ENCODE results near the gene GPR15.

Gene GPR15

DNA sequence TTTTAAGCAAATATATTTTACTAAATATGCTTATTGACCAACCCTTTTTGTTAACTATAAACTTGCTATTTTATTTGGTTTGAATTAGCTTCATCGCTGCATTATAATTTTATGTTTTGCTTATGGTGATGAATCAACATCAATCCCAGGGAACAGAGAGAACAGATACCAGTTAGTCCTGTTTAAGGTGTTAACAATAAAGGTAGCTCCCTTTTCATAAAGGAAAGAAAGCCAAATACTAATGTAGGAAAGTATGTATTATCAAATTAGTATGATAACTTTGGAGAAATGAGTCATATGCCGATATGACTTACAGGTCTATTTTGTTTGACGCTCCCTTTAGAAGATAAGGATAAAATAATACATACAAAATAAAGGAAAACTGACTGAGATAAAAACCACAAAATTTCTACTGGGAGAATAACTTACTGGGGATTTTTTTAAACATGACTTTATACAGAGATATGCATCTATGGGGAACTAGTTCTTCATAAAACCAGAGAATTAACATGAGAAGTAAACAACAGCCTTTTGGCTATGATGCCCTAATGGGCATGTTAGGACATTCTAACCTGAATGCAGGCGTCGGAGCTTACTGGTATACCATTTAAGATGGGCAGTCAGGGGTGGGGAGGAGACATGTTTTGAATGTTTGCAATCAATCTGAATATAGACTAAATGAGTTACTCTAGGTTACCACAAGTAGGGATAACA is 29.8 kb upstream of the GPR15 start:
- no peak overlapping the region for H3K4me3 ChIP-seq (ENCODE audit: low read length)
- no peaks in the 10 kb centered on the region for H3K36me3 ChIP-seq (replicated peaks; ENCODE audit: insufficient read depth, low read length)
- H4K20me1 ChIP-seq (ENCODE audit: insufficient read depth, low read length): no peaks in the 10 kb centered on the region
- no peak overlapping the region for H3K27ac ChIP-seq (ENCODE audit: low read length)
- no peak overlapping the region for H3K9ac ChIP-seq (ENCODE audit: low read length)
- no peaks in the 10 kb centered on the region for H3K9me2 ChIP-seq (replicated peaks; ENCODE audit: insufficient read depth, low read length)
- no peaks in the 10 kb centered on the region for H3K79me2 ChIP-seq (ENCODE audit: low read length)
- TF ChIP-seq EZH2phosphoT487 (IDR thresholded peaks at IDR 0.05; ENCODE audit: low read length): no peak
- no peak for TF ChIP-seq EZH2 (optimal IDR thresholded peaks at IDR 0.05; ENCODE audit: low read depth, low read length)
- TF ChIP-seq, protein P1, sequence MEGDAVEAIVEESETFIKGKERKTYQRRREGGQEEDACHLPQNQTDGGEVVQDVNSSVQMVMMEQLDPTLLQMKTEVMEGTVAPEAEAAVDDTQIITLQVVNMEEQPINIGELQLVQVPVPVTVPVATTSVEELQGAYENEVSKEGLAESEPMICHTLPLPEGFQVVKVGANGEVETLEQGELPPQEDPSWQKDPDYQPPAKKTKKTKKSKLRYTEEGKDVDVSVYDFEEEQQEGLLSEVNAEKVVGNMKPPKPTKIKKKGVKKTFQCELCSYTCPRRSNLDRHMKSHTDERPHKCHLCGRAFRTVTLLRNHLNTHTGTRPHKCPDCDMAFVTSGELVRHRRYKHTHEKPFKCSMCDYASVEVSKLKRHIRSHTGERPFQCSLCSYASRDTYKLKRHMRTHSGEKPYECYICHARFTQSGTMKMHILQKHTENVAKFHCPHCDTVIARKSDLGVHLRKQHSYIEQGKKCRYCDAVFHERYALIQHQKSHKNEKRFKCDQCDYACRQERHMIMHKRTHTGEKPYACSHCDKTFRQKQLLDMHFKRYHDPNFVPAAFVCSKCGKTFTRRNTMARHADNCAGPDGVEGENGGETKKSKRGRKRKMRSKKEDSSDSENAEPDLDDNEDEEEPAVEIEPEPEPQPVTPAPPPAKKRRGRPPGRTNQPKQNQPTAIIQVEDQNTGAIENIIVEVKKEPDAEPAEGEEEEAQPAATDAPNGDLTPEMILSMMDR (IDR thresholded peaks at IDR 0.05; ENCODE audit: low read length): no peak
- H3K27me3 ChIP-seq (replicated peaks; ENCODE audit: insufficient read depth, low read length): no peaks in the 10 kb centered on the region
- no peaks in the 10 kb centered on the region for H3K9me3 ChIP-seq (replicated peaks; ENCODE audit: insufficient read depth, low read length)
- no peaks in the 10 kb centered on the region for H3F3A ChIP-seq (ENCODE audit: insufficient read depth, low read length)
- no peaks in the 10 kb centered on the region for H3K4me1 ChIP-seq (ENCODE audit: low read length)
- no peak overlapping the region for H3K4me2 ChIP-seq (ENCODE audit: low read depth, low read length)
- H2AFZ ChIP-seq (ENCODE audit: low read length): no peak overlapping the region
- DNase-seq: no peak

DNA sequence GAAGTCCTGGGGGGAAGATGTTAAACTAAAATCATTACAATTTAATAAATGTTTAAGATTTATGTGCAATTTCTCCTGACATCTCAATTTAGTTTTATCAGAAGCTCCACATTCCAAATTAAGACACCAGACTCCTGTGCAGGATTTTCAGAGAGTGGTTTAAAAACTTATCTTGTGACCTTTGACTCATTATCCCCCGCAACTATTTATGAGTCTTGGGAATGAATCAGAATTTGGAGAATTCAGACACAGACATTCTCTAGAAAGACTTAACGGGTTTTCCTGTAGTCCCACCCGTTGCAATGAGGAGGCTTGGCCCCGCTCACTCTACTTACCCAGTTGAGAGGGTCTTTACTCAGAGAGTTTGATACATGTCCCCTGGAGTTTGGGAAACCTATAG is 27.2 kb upstream of the GPR15 start:
- H3K4me1 ChIP-seq (ENCODE audit: low read length): peaks cover 12% of the 10 kb centered on the region; the same call in 1 of the 2 replicates

DNA sequence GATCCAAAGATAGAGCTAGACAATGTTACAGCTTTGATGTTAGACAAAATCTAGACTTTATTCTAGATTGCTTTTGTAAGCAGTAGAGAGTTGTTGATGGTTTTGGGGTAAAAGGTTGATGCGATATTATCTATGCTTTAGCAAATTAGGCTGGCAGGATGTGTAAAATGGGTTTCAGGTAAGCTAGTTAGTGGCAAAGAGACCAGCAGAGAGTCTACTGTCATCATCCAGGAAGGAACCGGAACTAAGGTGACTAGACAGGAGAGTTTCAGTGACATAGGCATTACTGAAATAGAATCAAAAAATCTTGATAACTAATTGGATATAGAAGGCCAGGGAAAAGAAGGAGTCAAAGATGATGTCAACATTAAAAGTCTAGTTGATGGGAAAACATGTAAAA is 23.2 kb upstream of the GPR15 start:
- Histone ChIP-seq H2AFZ (ENCODE audit: low read length) (no peak overlapping the region), H3K4me3 (ENCODE audit: low read length) (no peak overlapping the region), H3K27ac (ENCODE audit: low read length) (no peak overlapping the region), H3K9me3 (replicated peaks; ENCODE audit: insufficient read depth, low read length) (no peaks in the 10 kb centered on the region), H3K36me3 (replicated peaks; ENCODE audit: insufficient read depth, low read length) (no peaks in the 10 kb centered on the region), H3F3A (ENCODE audit: insufficient read depth, low read length) (no peaks in the 10 kb centered on the region), H3K4me1 (ENCODE audit: low read length) (peaks cover 12% of the 10 kb centered on the region; the same call in 1 of the 2 replicates), H4K20me1 (ENCODE audit: insufficient read depth, low read length) (no peaks in the 10 kb centered on the region), H3K9ac (ENCODE audit: low read length) (no peak overlapping the region), H3K27me3 (replicated peaks; ENCODE audit: insufficient read depth, low read length) (no peaks in the 10 kb centered on the region), H3K9me2 (replicated peaks; ENCODE audit: insufficient read depth, low read length) (no peaks in the 10 kb centered on the region), H3K79me2 (ENCODE audit: low read length) (no peaks in the 10 kb centered on the region), H3K4me2 (ENCODE audit: low read depth, low read length) (no peak overlapping the region)
- TF ChIP-seq EZH2phosphoT487 (IDR thresholded peaks at IDR 0.05; ENCODE audit: low read length): no peak
- TF ChIP-seq, protein P1 (IDR thresholded peaks at IDR 0.05; ENCODE audit: low read length): no peak
- TF ChIP-seq EZH2 (optimal IDR thresholded peaks at IDR 0.05; ENCODE audit: low read depth, low read length): no peak
- DNase-seq: peak; percentile 35

More for the DNA sequence above, 27.2 kb upstream of the GPR15 start:
- Histone ChIP-seq H3K9me3 (replicated peaks; ENCODE audit: insufficient read depth, low read length) (no peaks in the 10 kb centered on the region), H3K4me2 (ENCODE audit: low read depth, low read length) (no peak overlapping the region), H3K27ac (ENCODE audit: low read length) (no peak overlapping the region), H4K20me1 (ENCODE audit: insufficient read depth, low read length) (no peaks in the 10 kb centered on the region), H3K79me2 (ENCODE audit: low read length) (no peaks in the 10 kb centered on the region), H3K9ac (ENCODE audit: low read length) (no peak overlapping the region), H3K36me3 (replicated peaks; ENCODE audit: insufficient read depth, low read length) (no peaks in the 10 kb centered on the region), H3K4me3 (ENCODE audit: low read length) (no peak overlapping the region), H3F3A (ENCODE audit: insufficient read depth, low read length) (no peaks in the 10 kb centered on the region), H3K9me2 (replicated peaks; ENCODE audit: insufficient read depth, low read length) (no peaks in the 10 kb centered on the region), H2AFZ (ENCODE audit: low read length) (no peak overlapping the region), H3K27me3 (replicated peaks; ENCODE audit: insufficient read depth, low read length) (no peaks in the 10 kb centered on the region)
- TF ChIP-seq EZH2phosphoT487 (IDR thresholded peaks at IDR 0.05; ENCODE audit: low read length) (no peak), EZH2 (optimal IDR thresholded peaks at IDR 0.05; ENCODE audit: low read depth, low read length) (no peak)
- TF ChIP-seq, protein P1 (IDR thresholded peaks at IDR 0.05; ENCODE audit: low read length): no peak
- DNase-seq: no peak

Measured in MM.1S (cell line).